ENCODE measurements around the gene OR51A4. TPM values are rescaled to one million over a fixed set of nuclear protein-coding genes. Genes with fewer than 3 reads are reported as not detected.

The OR51A4 gene
- total RNA-seq, 1 donor from 2014 or later = not detected

Other genes starting within 250 kb of the OR51A4 start
- gene OR51E2, start 249.8 kb downstream of the OR51A4 start, total RNA-seq = 0.52 TPM
- gene MMP26, start 242.8 kb downstream of the OR51A4 start, total RNA-seq = not detected
- not detected for gene OR51F1, start 177.7 kb downstream of the OR51A4 start, total RNA-seq
- not detected for gene OR52R1, start 143.2 kb downstream of the OR51A4 start, total RNA-seq
- gene OR51F2, start 126.3 kb downstream of the OR51A4 start, total RNA-seq = not detected
- not detected for gene OR51S1, start 98.4 kb downstream of the OR51A4 start, total RNA-seq
- gene OR51T1, start 65.7 kb downstream of the OR51A4 start, total RNA-seq = not detected
- gene OR51A7, start 43.8 kb downstream of the OR51A4 start, total RNA-seq = not detected
- gene OR51G2, start 28.3 kb downstream of the OR51A4 start, total RNA-seq = not detected
- gene OR51G1, start 23.3 kb downstream of the OR51A4 start, total RNA-seq = not detected
- gene OR51A2, start 8.1 kb upstream of the OR51A4 start, total RNA-seq = not detected
- not detected for gene OR51L1, start 47.2 kb upstream of the OR51A4 start, total RNA-seq
- gene OR52J3, start 98.9 kb upstream of the OR51A4 start, total RNA-seq = not detected
- gene OR52E2, start 112.0 kb upstream of the OR51A4 start, total RNA-seq = not detected
- not detected for gene OR52E1, start 122.0 kb upstream of the OR51A4 start, total RNA-seq
- gene OR52A5, start 190.8 kb upstream of the OR51A4 start, total RNA-seq = not detected
- not detected for gene OR52A1, start 207.2 kb upstream of the OR51A4 start, total RNA-seq